Measurements from ENCODE around the gene EXOSC5. TPM values are rescaled to one million over a fixed set of nuclear protein-coding genes. Genes with fewer than 3 reads are reported as not detected.
A peak's percentile ranks its signal among the peaks of the same experiment; 100 is the strongest.
"Not testable (repeated sequence)": the region's sequence is repeated elsewhere in the genome, so short reads cannot be mapped to it uniquely, and the experiment has no call there.

Gene EXOSC5
- total RNA-seq, 1 donor from 2014 or later = 30.3 TPM

GRCh38 chr19:41376998-41377365, 20.2 kb downstream of the EXOSC5 start:
- H3K9me3 ChIP-seq = no peaks in the 10 kb centered on the region
- intact Hi-C loops (cut with DNase I) = loop anchor here (1.0 to 2.0 kb wide), 2 partner anchors 20 to 22 kb away; partner anchors contain the start of genes BCKDHA and EXOSC5
- TF ChIP-seq CTCF (IDR thresholded peaks at IDR 0.05) = no peak
- H3K36me3 ChIP-seq = peaks cover 0 to 2% of the 10 kb centered on the region in 2 donors
- peaks cover 0 to 14% of the 10 kb centered on the region in 2 donors for H3K4me1 ChIP-seq
- peak overlapping the region; percentile 71 to 75 for H3K27ac ChIP-seq
- no peak for DNase-seq (ENCODE audit: low spot score in 2 of 2)
- H3K27me3 ChIP-seq = no peaks in the 10 kb centered on the region
- H3K4me3 ChIP-seq = peak overlapping the region; percentile 57 to 69

- peaks cover 0 to 14% of the 10 kb centered on the region in 2 donors for H3K4me1 ChIP-seq
- no peak for DNase-seq (ENCODE audit: low spot score in 2 of 2)
- H3K4me3 ChIP-seq = peak within 1 kb of the TSS; percentile 57 to 69
- no peaks in the 10 kb centered on the region for H3K27me3 ChIP-seq
- TF ChIP-seq CTCF (IDR thresholded peaks at IDR 0.05) = no peak
- intact Hi-C loops (cut with DNase I) = loop anchor here (1.0 to 2.0 kb wide), 2 partner anchors 21 to 22 kb away; partner anchors contain the start of genes BCKDHA and EXOSC5
- H3K9me3 ChIP-seq = no peaks in the 10 kb centered on the region
- peak within 1 kb of the TSS; percentile 71 to 75 for H3K27ac ChIP-seq
- no peaks in the 10 kb centered on the region for H3K36me3 ChIP-seq
These were observed 20.7 kb downstream of the EXOSC5 start, which contains the start of gene TMEM91 for GRCh38 chr19:41376241-41376997. Gene TMEM91, plus strand, starts transcription at chr19:41376533. Its CDS starts 1,777 bp downstream, at chr19:41378310.

- intact Hi-C loops (cut with DNase I) = no loop called here
- H3K27ac ChIP-seq = no peak overlapping the region
- H3K36me3 ChIP-seq = no peaks in the 10 kb centered on the region
- H3K9me3 ChIP-seq = no peaks in the 10 kb centered on the region
- no peak overlapping the region for H3K4me3 ChIP-seq
- peak in 1 of 2 donors; percentile 84 for DNase-seq (ENCODE audit: low spot score in 2 of 2)
- H3K27me3 ChIP-seq = no peaks in the 10 kb centered on the region
- TF ChIP-seq CTCF (IDR thresholded peaks at IDR 0.05) = no peak
- peaks cover 0 to 14% of the 10 kb centered on the region in 2 donors for H3K4me1 ChIP-seq
These were observed 23.2 kb downstream of the EXOSC5 start for GRCh38 chr19:41373993-41374392.

GRCh38 chr19:41372501-41372900, 24.7 kb downstream of the EXOSC5 start:
- H3K9me3 ChIP-seq = no peaks in the 10 kb centered on the region
- H3K36me3 ChIP-seq = no peaks in the 10 kb centered on the region
- H3K4me1 ChIP-seq = peaks cover 0 to 16% of the 10 kb centered on the region in 2 donors
- no peak for TF ChIP-seq CTCF (IDR thresholded peaks at IDR 0.05)
- intact Hi-C loops (cut with DNase I) = no loop called here
- H3K27me3 ChIP-seq = no peaks in the 10 kb centered on the region
- DNase-seq (ENCODE audit: low spot score in 2 of 2) = no peak
- H3K4me3 ChIP-seq = no peak overlapping the region
- no peak overlapping the region for H3K27ac ChIP-seq

- intact Hi-C loops (cut with DNase I) = no loop called here
- TF ChIP-seq CTCF (IDR thresholded peaks at IDR 0.05) = no peak
- H3K9me3 ChIP-seq = no peaks in the 10 kb centered on the region
These were observed 25.6 kb downstream of the EXOSC5 start for GRCh38 chr19:41371541-41371940.

GRCh38 chr19:41371119-41371518, 26.0 kb downstream of the EXOSC5 start:
- intact Hi-C loops (cut with DNase I) = not testable (repeated sequence)

More at GRCh38 chr19:41371541-41371940, 25.6 kb downstream of the EXOSC5 start:
- H3K27ac ChIP-seq = no peak overlapping the region
- no peaks in the 10 kb centered on the region for H3K27me3 ChIP-seq
- H3K4me1 ChIP-seq = peaks cover 0 to 17% of the 10 kb centered on the region in 2 donors
- H3K4me3 ChIP-seq = no peak overlapping the region
- DNase-seq (ENCODE audit: low spot score in 2 of 2) = no peak
- no peaks in the 10 kb centered on the region for H3K36me3 ChIP-seq

More at GRCh38 chr19:41371119-41371518, 26.0 kb downstream of the EXOSC5 start:
- H3K4me3 ChIP-seq; DNase-seq (ENCODE audit: low spot score in 2 of 2); H3K27ac ChIP-seq; H3K9me3 ChIP-seq; H3K27me3 ChIP-seq; H3K36me3 ChIP-seq: not testable (repeated sequence)
- H3K4me1 ChIP-seq = peaks cover 0 to 17% of the 10 kb centered on the region in 2 donors

Measured in ascending aorta (tissue), 2 donors.